ENCODE data around the gene CALHM3. TPM values are rescaled to one million over a fixed set of nuclear protein-coding genes. Genes with fewer than 3 reads are reported as not detected.

The CALHM3 gene
- polyA plus RNA-seq, 1 donor from 2014 or later: not detected

DNA sequence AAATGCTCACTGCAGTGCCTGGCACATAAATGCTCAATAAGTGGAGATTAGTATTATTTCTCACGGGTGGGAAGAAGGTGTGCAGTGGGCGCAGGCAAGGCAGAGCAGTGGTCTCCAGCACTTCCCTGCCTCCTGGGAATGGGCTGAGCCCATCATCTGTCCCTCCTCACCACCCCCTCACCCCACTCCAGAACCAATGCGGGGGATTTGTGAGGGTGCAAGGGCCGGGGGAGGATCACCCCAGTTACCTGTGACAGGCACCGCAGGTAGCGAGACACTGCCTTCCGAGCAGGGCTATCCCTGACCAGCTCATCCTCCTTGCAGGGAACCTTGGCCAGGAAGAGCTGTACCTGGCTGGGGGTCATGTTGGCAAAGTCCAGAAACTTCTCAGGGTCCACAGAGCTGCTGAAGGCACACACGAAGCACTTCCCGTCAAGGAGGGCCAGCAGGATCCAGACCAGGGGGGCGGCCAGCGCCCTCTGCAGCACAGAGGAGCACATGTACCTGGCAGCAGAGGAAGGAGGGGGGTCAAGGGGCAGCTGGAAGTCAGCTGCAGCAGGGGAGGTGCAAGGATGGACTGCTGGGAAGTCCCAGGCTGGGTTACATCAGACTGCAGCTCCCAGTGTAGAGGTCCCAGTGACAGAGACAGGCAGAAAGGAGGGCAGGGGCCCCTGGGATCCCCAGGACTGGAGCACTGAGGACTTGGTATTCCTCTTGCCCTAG, 2.8 kb downstream of the CALHM3 start:
- no peaks in the 10 kb centered on the region for H3K9me3 ChIP-seq (ENCODE audit: low read length)
- no peak overlapping the region for H3K4me3 ChIP-seq (ENCODE audit: low read length)
- H3K27me3 ChIP-seq (ENCODE audit: insufficient read depth, low read depth, low read length): no peaks in the 10 kb centered on the region
- H3K9ac ChIP-seq (ENCODE audit: low read length): no peak overlapping the region
- no peak overlapping the region for H2AFZ ChIP-seq (ENCODE audit: low read depth, low read length)
- H3K4me2 ChIP-seq (ENCODE audit: low read length): no peak overlapping the region
- no peaks in the 10 kb centered on the region for H3F3A ChIP-seq (ENCODE audit: insufficient read depth, low read length, poor library complexity, severe bottlenecking)
- no peak overlapping the region for H3K27ac ChIP-seq (ENCODE audit: low read length)
- H3K9me2 ChIP-seq (ENCODE audit: insufficient read depth, low read length): no peaks in the 10 kb centered on the region
- H3K36me3 ChIP-seq (ENCODE audit: insufficient read depth, low read length): no peaks in the 10 kb centered on the region
- no peak for TF ChIP-seq RAD21 (conservative IDR thresholded peaks at IDR 0.05)
- TF ChIP-seq, protein P1, sequence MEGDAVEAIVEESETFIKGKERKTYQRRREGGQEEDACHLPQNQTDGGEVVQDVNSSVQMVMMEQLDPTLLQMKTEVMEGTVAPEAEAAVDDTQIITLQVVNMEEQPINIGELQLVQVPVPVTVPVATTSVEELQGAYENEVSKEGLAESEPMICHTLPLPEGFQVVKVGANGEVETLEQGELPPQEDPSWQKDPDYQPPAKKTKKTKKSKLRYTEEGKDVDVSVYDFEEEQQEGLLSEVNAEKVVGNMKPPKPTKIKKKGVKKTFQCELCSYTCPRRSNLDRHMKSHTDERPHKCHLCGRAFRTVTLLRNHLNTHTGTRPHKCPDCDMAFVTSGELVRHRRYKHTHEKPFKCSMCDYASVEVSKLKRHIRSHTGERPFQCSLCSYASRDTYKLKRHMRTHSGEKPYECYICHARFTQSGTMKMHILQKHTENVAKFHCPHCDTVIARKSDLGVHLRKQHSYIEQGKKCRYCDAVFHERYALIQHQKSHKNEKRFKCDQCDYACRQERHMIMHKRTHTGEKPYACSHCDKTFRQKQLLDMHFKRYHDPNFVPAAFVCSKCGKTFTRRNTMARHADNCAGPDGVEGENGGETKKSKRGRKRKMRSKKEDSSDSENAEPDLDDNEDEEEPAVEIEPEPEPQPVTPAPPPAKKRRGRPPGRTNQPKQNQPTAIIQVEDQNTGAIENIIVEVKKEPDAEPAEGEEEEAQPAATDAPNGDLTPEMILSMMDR (IDR thresholded peaks at IDR 0.05; ENCODE audit: poor library complexity, severe bottlenecking): no peak
- no peak for TF ChIP-seq EZH2 (IDR thresholded peaks at IDR 0.05; ENCODE audit: borderline replicate concordance, insufficient read depth, low read length, poor library complexity, severe bottlenecking)
- no peak for TF ChIP-seq TAF1 (IDR thresholded peaks at IDR 0.05; ENCODE audit: low read depth)
- no peak for TF ChIP-seq REST (IDR thresholded peaks at IDR 0.05; ENCODE audit: borderline replicate concordance)
- TF ChIP-seq POLR2AphosphoS5 (IDR thresholded peaks at IDR 0.05): no peak
- TF ChIP-seq MXI1 (conservative IDR thresholded peaks at IDR 0.05; ENCODE audit: poor library complexity, severe bottlenecking): no peak
- TF ChIP-seq SMC3 (conservative IDR thresholded peaks at IDR 0.05; ENCODE audit: poor library complexity): no peak
- no peak for TF ChIP-seq EP300 (conservative IDR thresholded peaks at IDR 0.05; ENCODE audit: poor library complexity, severe bottlenecking)
- no peaks in the 10 kb centered on the region for H3K79me2 ChIP-seq (replicated peaks; ENCODE audit: insufficient read depth, low read length)
- H4K20me1 ChIP-seq (ENCODE audit: insufficient read depth): no peaks in the 10 kb centered on the region

DNA sequence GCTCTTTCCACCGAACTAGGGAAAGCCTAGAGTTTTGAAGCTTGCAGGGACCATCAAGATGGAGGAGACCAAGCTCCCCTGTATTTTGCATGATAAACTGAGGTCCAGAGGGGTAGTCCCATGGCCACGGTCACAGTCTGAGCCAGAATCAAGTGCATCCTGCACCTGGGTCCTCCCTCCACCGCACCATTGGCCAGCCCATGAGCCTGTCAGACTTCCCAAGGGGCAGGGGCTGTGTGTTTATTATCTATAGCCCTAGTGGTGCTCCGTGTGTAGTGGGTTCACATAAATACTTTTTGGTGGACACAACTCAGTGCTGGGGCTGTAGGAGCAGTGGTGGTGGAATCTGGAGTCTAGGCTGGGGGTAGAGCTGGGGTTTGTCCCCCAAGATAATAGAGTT, 3.6 kb downstream of the CALHM3 start:
- H4K20me1 ChIP-seq (ENCODE audit: insufficient read depth): no peaks in the 10 kb centered on the region

More for the DNA sequence above, 3.6 kb downstream of the CALHM3 start:
- H3K9ac ChIP-seq (ENCODE audit: low read length): no peak overlapping the region
- no peak overlapping the region for H3K4me3 ChIP-seq (ENCODE audit: low read length)
- H3K9me3 ChIP-seq (ENCODE audit: low read length): no peaks in the 10 kb centered on the region
- H3K27ac ChIP-seq (ENCODE audit: low read length): no peak overlapping the region
- no peak overlapping the region for H3K4me2 ChIP-seq (ENCODE audit: low read length)
- H3F3A ChIP-seq (ENCODE audit: insufficient read depth, low read length, poor library complexity, severe bottlenecking): no peaks in the 10 kb centered on the region
- no peaks in the 10 kb centered on the region for H3K27me3 ChIP-seq (ENCODE audit: insufficient read depth, low read depth, low read length)
- H3K79me2 ChIP-seq (replicated peaks; ENCODE audit: insufficient read depth, low read length): no peaks in the 10 kb centered on the region
- H3K9me2 ChIP-seq (ENCODE audit: insufficient read depth, low read length): no peaks in the 10 kb centered on the region
- no peaks in the 10 kb centered on the region for H3K36me3 ChIP-seq (ENCODE audit: insufficient read depth, low read length)
- H2AFZ ChIP-seq (ENCODE audit: low read depth, low read length): no peak overlapping the region
- TF ChIP-seq POLR2AphosphoS5 (IDR thresholded peaks at IDR 0.05) (no peak), EP300 (conservative IDR thresholded peaks at IDR 0.05; ENCODE audit: poor library complexity, severe bottlenecking) (no peak), EZH2 (IDR thresholded peaks at IDR 0.05; ENCODE audit: borderline replicate concordance, insufficient read depth, low read length, poor library complexity, severe bottlenecking) (no peak), REST (IDR thresholded peaks at IDR 0.05; ENCODE audit: borderline replicate concordance) (no peak), TAF1 (IDR thresholded peaks at IDR 0.05; ENCODE audit: low read depth) (no peak), SMC3 (conservative IDR thresholded peaks at IDR 0.05; ENCODE audit: poor library complexity) (no peak), MXI1 (conservative IDR thresholded peaks at IDR 0.05; ENCODE audit: poor library complexity, severe bottlenecking) (no peak), RAD21 (conservative IDR thresholded peaks at IDR 0.05) (no peak)
- TF ChIP-seq, protein P1 (IDR thresholded peaks at IDR 0.05; ENCODE audit: poor library complexity, severe bottlenecking): no peak
